Neural progenitor cell (in vitro differentiated cells): ENCODE measurements around the gene PIK3CB.

Experiments
- CTCF ChIP-seq: fragments of 200-600 bp; sonication (generic); IDR thresholded peaks from 2 replicates; pipeline ENCODE4 v1.5.1; 2017; ENCODE audit warnings: antibody characterized with exemption, mild to moderate bottlenecking
- EZH2phosphoT487 ChIP-seq: fragments of 200-600 bp; sonication (generic); IDR thresholded peaks from 2 replicates; pipeline ENCODE4 v1.6.1; 2017; ENCODE audit warnings: antibody characterized with exemption

- TF ChIP-seq CTCF (no peak), EZH2phosphoT487 (no peak)
These were observed 57.8 kb downstream of the PIK3CB start for GRCh38 chr3:138776961-138777360.
